H9 (cell line): ENCODE data around the gene CXCR5. TPM values are rescaled to one million over a fixed set of nuclear protein-coding genes. Genes with fewer than 3 reads are reported as not detected.

ENCODE experiments used
- DNase-seq: peaks from one replicate; pipeline ENCODE4 v3.0.0-alpha.2; 2017
- H2AFZ ChIP-seq: one replicate; pipeline ENCODE4 v1.6.1; 2013; ENCODE audit warnings: mild to moderate bottlenecking, low read length, control low read depth, moderate library complexity
- H2AK5ac ChIP-seq: 2 replicates; pipeline ENCODE4 v1.6.1; 2013; ENCODE audit warnings: low read length, control low read depth, mixed read lengths; ENCODE audit not compliant: insufficient read length
- H2BK120ac ChIP-seq: one replicate; pipeline ENCODE4 v1.6.1; 2013; ENCODE audit warnings: low read depth, mild to moderate bottlenecking, low read length, control low read depth, inconsistent platforms; ENCODE audit not compliant: poor library complexity, severe bottlenecking
- H2BK12ac ChIP-seq: 2 replicates; pipeline ENCODE4 v1.6.1; 2013; ENCODE audit warnings: low read length, control low read depth, mixed read lengths, low read depth; ENCODE audit not compliant: insufficient read length
- H2BK15ac ChIP-seq: 2 replicates; pipeline ENCODE4 v1.6.1; 2013; ENCODE audit warnings: low read depth, low read length, control low read depth
- H2BK20ac ChIP-seq: one replicate; pipeline ENCODE4 v1.6.1; 2013; ENCODE audit warnings: low read depth, mild to moderate bottlenecking, low read length, control low read depth, inconsistent platforms; ENCODE audit not compliant: poor library complexity, severe bottlenecking
- H2BK5ac ChIP-seq: 2 replicates; pipeline ENCODE4 v1.6.1; 2013; ENCODE audit warnings: low read length, control low read depth, mixed read lengths; ENCODE audit not compliant: insufficient read length
- H3K14ac ChIP-seq: 2 replicates; pipeline ENCODE4 v1.6.1; 2013; ENCODE audit warnings: low read length, control low read depth; ENCODE audit not compliant: insufficient read depth
- H3K18ac ChIP-seq: 2 replicates; pipeline ENCODE4 v1.6.1; 2013; ENCODE audit warnings: low read depth, mild to moderate bottlenecking, mixed read lengths, low read length, control low read depth; ENCODE audit not compliant: insufficient read length
- H3K23ac ChIP-seq: 2 replicates; pipeline ENCODE4 v1.6.1; 2013; ENCODE audit warnings: low read length, control low read depth, mixed read lengths, low read depth; ENCODE audit not compliant: insufficient read length
- H3K23me2 ChIP-seq: 2 replicates; pipeline ENCODE4 v1.6.1; 2013; ENCODE audit warnings: low read depth, mild to moderate bottlenecking, mixed read lengths, low read length, control low read depth; ENCODE audit not compliant: insufficient read length, poor library complexity, severe bottlenecking
- H3K27ac ChIP-seq: 2 replicates; pipeline ENCODE4 v1.5.1; 2013; ENCODE audit warnings: low read length, control low read depth, mixed read lengths, low read depth; ENCODE audit not compliant: insufficient read length
- H3K27me3 ChIP-seq: 2 replicates; pipeline ENCODE4 v1.6.1; 2013; ENCODE audit warnings: low read length, control low read depth, inconsistent platforms; ENCODE audit not compliant: insufficient read depth
- H3K4ac ChIP-seq: 2 replicates; pipeline ENCODE4 v1.6.1; 2013; ENCODE audit warnings: low read depth, mild to moderate bottlenecking, control low read depth, inconsistent platforms, low read length, moderate library complexity
- H3K4me1 ChIP-seq: 2 replicates; pipeline ENCODE4 v1.6.1; 2013; ENCODE audit warnings: low read length, control low read depth, inconsistent platforms; ENCODE audit not compliant: insufficient read depth
- H3K4me2 ChIP-seq: 2 replicates; pipeline ENCODE4 v1.6.1; 2013; ENCODE audit warnings: low read length, control low read depth, mixed read lengths; ENCODE audit not compliant: insufficient read length, insufficient read depth
- H3K56ac ChIP-seq: 2 replicates; pipeline ENCODE4 v1.6.1; 2013; ENCODE audit warnings: low read depth, mild to moderate bottlenecking, mixed read lengths, low read length, control low read depth; ENCODE audit not compliant: insufficient read length
- H3K79me1 ChIP-seq: 2 replicates; pipeline ENCODE4 v1.6.1; 2013; ENCODE audit warnings: low read depth, mild to moderate bottlenecking, moderate library complexity, low read length, control low read depth, inconsistent platforms; ENCODE audit not compliant: insufficient read depth, poor library complexity, severe bottlenecking
- H3K79me2 ChIP-seq: 2 replicates; pipeline ENCODE4 v1.6.1; 2013; ENCODE audit warnings: low read length, control low read depth, inconsistent platforms; ENCODE audit not compliant: insufficient read depth
- H3K9ac ChIP-seq: 2 replicates; pipeline ENCODE4 v1.6.1; 2013; ENCODE audit warnings: low read length, control low read depth, mixed read lengths; ENCODE audit not compliant: insufficient read length; ENCODE audit errors: extremely low read depth
- H3K9me3 ChIP-seq: one replicate; pipeline ENCODE4 v1.6.1; 2013; ENCODE audit warnings: low read depth, low read length, inconsistent platforms; ENCODE audit not compliant: control insufficient read depth
- H3T11ph ChIP-seq: one replicate; pipeline ENCODE4 v1.6.1; 2013; ENCODE audit warnings: mild to moderate bottlenecking, low read length, control low read depth, inconsistent platforms
- H4K20me1 ChIP-seq: one replicate; pipeline ENCODE4 v1.6.1; 2013; ENCODE audit not compliant: control insufficient read depth, insufficient read length, insufficient read depth
- H4K5ac ChIP-seq: 2 replicates; pipeline ENCODE4 v1.6.1; 2013; ENCODE audit warnings: low read depth, mild to moderate bottlenecking, mixed read lengths, low read length, control low read depth; ENCODE audit not compliant: insufficient read length
- H4K8ac ChIP-seq: replicated peaks from 2 replicates; pipeline ENCODE4 v1.6.1; 2013; ENCODE audit warnings: low read length, control low read depth, mixed read lengths, low read depth; ENCODE audit not compliant: insufficient read length
- H4K91ac ChIP-seq: 2 replicates; pipeline ENCODE4 v1.6.1; 2013; ENCODE audit warnings: low read depth, mild to moderate bottlenecking, moderate library complexity, mixed read lengths, low read length, control low read depth; ENCODE audit not compliant: insufficient read length
- H3K27ac Mint-ChIP-seq, 3 experiments: 2 replicates in 2 of 3; 3 replicates in 1 of 3; pipeline ENCODE4 v1.8.0; 2020 to 2021; ENCODE audit warnings: mixed read lengths in 3 of 3, mild to moderate bottlenecking in 1 of 3, moderate library complexity in 1 of 3
- H3K27me3 Mint-ChIP-seq: 2 replicates; pipeline ENCODE4 v1.8.0; 2021; ENCODE audit warnings: low read depth, mild to moderate bottlenecking, moderate library complexity, mixed read lengths
- H3K36me3 Mint-ChIP-seq, 3 experiments: 2 replicates in 2 of 3; 3 replicates in 1 of 3; pipeline ENCODE4 v1.8.0; 2020 to 2021; ENCODE audit warnings: low read depth in 3 of 3, mixed read lengths in 3 of 3; ENCODE audit not compliant: insufficient read depth in 1 of 3
- H3K4me1 Mint-ChIP-seq, 2 experiments: 2 replicates each; pipeline ENCODE4 v1.8.0; 2020; ENCODE audit warnings: mixed read lengths in 2 of 2
- H3K4me3 Mint-ChIP-seq, 2 experiments: 2 replicates in 1 of 2; 3 replicates in 1 of 2; pipeline ENCODE4 v1.8.0; 2020 to 2021; ENCODE audit warnings: mild to moderate bottlenecking in 2 of 2, mixed read lengths in 2 of 2, moderate library complexity in 1 of 2
- H3K9me3 Mint-ChIP-seq, 2 experiments: 2 replicates in 1 of 2; 3 replicates in 1 of 2; pipeline ENCODE4 v1.8.0; 2020; ENCODE audit warnings: mild to moderate bottlenecking in 2 of 2, mixed read lengths in 2 of 2, moderate library complexity in 1 of 2
- WGBS: extraction: QIAGEN DNeasy Blood & Tissue Kit; methylation state at CpG from one replicate; pipeline ENCODE4 v1.1.7; 2013; ENCODE audit warnings: missing lambda C conversion rate, low lambda C conversion rate, mixed read lengths; ENCODE audit not compliant: insufficient read length; ENCODE audit errors: extremely low coverage; 5-methylcytosine and 5-hydroxymethylcytosine counted together
- total RNA-seq: library from RNA; stranded (reverse); gene quantifications from 2 replicates; pipeline ENCODE4 v1.2.1, GENCODE V29; 2021
- TF ChIP-seq, protein P1 (sequence below): fragments of 200-600 bp; sonication (generic); conservative IDR thresholded peaks from 3 replicates; pipeline ENCODE4 v1.8.0; 2021; ENCODE audit warnings: antibody characterized with exemption, mild to moderate bottlenecking

The CXCR5 gene
- total RNA-seq, 1 experiment from 2014 or later: 0.07 TPM

DNA sequence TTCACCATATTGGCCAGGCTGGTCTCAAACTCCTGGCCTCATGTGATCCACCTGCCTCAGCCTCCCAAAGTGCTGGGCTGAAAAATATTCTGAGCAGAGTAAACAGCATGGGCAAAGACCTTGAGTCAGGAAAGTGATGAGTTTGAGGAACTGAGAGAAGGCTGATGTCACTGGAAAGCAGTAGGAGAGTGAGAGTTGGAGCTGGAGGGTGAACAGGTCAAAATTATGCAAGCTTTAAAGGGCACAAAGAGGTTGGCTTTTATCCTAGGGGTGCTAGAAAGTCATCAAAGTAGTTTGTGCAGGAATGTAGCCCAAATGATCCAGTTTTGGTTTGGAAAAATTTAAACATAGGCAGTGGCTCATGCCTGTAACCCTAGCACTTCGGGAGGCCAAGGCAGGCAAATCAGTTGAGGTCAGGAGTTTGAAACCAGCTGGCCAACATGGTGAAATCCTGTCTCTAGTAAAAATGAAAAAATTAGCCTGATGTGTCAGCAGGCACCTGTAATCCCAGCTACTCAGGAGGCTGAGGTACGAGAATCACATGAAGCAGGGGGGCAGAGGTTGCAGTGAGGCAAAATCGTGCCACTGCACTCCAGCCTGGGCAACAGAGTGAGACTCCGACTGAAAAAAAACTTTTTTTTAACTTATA lies 44.7 kb upstream of the CXCR5 start:
- Histone ChIP-seq H3K23ac (no peak overlapping the region), H3K56ac (no peak overlapping the region), H3K14ac (no peak overlapping the region), H3K9me3 (no peaks in the 10 kb centered on the region), H2AFZ (no peak overlapping the region), H2AK5ac (no peak overlapping the region), H4K5ac (no peak overlapping the region), H3T11ph (no peak overlapping the region), H2BK120ac (no peak overlapping the region), H2BK20ac (no peak overlapping the region), H2BK5ac (no peak overlapping the region), H4K20me1 (no peaks in the 10 kb centered on the region), H3K27ac (no peak overlapping the region), H3K79me1 (no peaks in the 10 kb centered on the region), H3K4me1 (no peaks in the 10 kb centered on the region), H3K9ac (no peak overlapping the region), H2BK15ac (no peak overlapping the region), H4K91ac (no peak overlapping the region), H2BK12ac (no peak overlapping the region), H3K23me2 (no peaks in the 10 kb centered on the region), H3K79me2 (no peaks in the 10 kb centered on the region), H3K18ac (no peak overlapping the region), H3K4me2 (no peak overlapping the region), H3K27me3 (no peaks in the 10 kb centered on the region), H3K4ac (no peak overlapping the region), H4K8ac (no peak overlapping the region)
- Mint-ChIP-seq H3K9me3 (no peaks in the 10 kb centered on the region), H3K4me1 (no peaks in the 10 kb centered on the region), H3K27ac (peak overlapping the region in 1 of 3 experiments; percentile 39; a peak in 3 of 7 replicates), H3K27me3 (0 out of 2 replicates have a peak, but pooled peaks cover 2% of the 10 kb centered on the region), H3K36me3 (no peaks in the 10 kb centered on the region), H3K4me3 (no peak overlapping the region)
- TF ChIP-seq, protein P1, sequence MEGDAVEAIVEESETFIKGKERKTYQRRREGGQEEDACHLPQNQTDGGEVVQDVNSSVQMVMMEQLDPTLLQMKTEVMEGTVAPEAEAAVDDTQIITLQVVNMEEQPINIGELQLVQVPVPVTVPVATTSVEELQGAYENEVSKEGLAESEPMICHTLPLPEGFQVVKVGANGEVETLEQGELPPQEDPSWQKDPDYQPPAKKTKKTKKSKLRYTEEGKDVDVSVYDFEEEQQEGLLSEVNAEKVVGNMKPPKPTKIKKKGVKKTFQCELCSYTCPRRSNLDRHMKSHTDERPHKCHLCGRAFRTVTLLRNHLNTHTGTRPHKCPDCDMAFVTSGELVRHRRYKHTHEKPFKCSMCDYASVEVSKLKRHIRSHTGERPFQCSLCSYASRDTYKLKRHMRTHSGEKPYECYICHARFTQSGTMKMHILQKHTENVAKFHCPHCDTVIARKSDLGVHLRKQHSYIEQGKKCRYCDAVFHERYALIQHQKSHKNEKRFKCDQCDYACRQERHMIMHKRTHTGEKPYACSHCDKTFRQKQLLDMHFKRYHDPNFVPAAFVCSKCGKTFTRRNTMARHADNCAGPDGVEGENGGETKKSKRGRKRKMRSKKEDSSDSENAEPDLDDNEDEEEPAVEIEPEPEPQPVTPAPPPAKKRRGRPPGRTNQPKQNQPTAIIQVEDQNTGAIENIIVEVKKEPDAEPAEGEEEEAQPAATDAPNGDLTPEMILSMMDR: no peak
- DNase-seq: no peak
- no CpG with 5 or more reads among the region's 4 CpGs for whole genome bisulfite sequencing
